Stimulated activated CD4-positive, alpha-beta T cell treated with anti-CD3 and anti-CD28 coated beads, Interleukin-12 subunit alpha, Interleukin-12 subunit beta, amount 100 ng/mL, for 48 hours (primary cell): ENCODE measurements around the gene FOXO6.

Experiments used
- DNase-seq, 3 donors: peaks; one replicate each; pipeline ENCODE4 v3.0.0-alpha.2; 2020; ENCODE audit warnings: low read depth in 2 of 3, low spot score in 1 of 3

The FOXO6 gene

GRCh38 chr1:41350055-41350378 is 11.2 kb upstream of the FOXO6 start:
- DNase-seq, result no peak

DNA sequence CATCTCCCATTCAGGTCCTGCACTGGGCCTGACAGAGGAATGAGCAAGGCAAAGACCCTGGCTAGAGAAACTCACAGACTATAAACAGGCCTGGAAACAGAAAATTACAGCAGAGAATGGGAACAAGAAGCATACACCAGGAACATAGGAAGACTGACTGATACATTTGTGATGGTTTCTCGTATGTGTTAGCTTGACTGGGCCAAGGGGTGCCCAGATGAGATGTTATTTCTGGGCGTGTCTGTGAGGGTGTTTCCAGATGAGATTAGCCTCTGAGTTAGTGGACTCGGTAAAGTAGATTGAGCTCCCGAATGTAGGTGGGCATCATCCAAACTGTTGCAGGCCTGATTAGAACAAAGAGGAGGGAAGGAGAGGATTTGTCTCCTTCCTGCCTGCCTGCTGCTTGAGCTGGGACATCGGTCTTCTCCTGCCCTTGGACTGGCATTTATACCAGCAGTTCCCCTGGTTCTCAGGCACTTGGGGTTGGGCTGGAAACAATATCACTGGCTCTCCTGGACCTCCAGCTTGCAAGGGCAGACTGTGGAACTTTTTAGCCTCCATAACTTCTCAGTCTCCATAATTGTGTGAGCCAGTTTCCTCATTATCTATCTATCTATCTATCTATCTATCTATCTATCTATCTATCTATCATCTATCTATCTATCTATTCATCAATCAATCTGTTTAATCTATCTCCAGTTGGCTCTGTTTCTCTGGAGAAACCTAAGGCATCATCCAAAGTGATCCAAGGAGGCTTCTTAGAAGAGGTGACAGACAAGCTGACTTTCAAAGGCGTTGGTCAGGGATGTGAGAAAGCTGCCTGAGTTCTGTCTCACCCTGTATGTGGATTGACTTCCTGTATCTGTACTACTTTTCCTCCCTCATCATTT is 9.7 kb upstream of the FOXO6 start:
- DNase-seq, result no peak

DNA sequence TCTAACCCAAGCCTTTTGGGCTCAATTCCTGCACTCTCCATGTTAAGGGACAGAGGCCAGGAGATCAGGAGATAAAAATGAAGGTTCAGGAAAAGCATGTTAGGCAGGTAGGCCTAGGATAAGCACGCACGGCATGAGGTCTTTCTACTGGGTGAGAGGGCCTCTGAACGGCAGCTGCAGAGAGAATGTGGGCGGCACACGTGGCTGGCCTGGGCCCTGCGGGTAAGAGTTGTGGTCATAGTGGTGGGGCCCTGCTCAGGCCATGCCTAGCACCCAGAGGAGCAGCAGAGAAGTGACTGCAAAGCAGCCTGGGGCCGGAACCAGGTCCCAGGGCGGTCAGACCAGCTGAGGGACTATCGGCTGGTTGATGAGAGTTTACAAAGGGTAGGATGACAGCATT is 7.5 kb upstream of the FOXO6 start:
- DNase-seq, result no peak

- DNase-seq, result no peak
These were observed 6.3 kb upstream of the FOXO6 start for GRCh38 chr1:41354956-41355355.

DNA sequence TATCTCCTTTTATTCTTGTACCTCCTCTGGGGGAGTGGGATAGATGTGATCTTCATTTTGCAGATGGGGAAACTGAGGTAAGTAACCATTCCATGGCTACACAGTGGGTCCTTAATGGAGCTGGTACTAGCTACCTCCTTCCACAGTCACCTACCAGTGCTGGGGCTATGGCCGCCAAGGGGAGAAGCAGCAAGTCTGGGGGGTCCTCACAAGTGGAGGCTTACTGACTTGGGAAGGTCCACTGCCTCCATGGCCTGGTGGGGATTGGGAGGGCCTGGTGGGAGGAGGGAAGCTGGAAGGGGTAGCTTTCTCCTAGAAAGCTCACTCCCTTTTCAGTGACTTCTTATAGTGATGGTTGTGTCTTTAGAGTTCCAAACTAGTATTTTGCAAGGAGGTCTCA is 5.9 kb upstream of the FOXO6 start:
- DNase-seq, result no peak

GRCh38 chr1:41355761-41356160 is 5.5 kb upstream of the FOXO6 start:
- no peak for DNase-seq

DNA sequence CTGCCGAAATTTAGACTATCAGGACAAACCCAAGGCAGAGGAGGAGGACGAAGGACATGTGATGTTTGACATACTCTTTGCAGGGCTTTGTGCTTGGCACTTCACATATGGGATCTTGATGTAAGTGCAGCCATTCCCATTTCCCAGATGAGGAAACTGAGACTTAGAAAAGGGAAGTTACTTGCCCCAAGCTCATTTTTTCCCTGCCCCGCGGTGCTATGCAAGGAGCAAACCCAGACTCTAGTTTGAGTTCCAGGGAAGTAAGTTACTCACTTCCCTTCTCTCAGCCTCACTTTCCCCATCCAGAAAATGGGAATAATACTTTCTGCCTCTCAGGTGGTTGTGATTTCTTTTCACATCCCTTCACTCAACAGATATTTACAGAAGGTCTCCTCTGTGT is 4.5 kb upstream of the FOXO6 start:
- no peak for DNase-seq

DNA sequence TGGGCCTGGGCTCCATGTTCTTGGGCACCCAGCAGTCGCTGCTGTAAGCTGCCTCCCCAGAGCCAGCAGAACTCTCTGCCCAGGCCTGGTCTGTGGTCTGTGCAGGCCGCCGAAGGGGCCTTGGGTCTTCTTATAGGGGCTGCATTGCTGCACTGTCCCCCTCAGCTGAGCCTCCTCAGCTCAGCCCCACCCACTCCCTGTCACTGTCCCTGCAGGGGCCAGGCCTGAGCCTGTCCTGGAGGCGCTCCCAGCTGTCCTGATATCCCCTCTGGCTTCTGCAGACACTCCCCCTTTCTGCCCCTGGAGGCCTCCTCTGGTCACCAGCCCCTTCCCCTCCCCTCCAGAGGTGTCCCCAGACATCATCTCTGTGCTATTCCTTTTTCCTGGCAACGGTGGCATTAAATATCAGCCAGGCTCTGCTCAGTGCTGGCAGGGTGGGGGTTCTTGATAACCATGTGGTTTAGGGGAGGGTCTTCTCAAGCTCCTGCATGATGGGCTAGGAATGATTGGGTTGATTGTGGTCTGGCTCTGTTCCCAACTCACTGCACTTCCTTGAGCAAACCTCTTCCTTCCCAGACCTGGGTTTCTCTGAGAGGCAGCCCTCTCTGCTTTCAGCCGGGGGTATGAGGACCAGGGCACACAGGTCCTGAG is 3.7 kb upstream of the FOXO6 start:
- DNase-seq, result no peak

DNA sequence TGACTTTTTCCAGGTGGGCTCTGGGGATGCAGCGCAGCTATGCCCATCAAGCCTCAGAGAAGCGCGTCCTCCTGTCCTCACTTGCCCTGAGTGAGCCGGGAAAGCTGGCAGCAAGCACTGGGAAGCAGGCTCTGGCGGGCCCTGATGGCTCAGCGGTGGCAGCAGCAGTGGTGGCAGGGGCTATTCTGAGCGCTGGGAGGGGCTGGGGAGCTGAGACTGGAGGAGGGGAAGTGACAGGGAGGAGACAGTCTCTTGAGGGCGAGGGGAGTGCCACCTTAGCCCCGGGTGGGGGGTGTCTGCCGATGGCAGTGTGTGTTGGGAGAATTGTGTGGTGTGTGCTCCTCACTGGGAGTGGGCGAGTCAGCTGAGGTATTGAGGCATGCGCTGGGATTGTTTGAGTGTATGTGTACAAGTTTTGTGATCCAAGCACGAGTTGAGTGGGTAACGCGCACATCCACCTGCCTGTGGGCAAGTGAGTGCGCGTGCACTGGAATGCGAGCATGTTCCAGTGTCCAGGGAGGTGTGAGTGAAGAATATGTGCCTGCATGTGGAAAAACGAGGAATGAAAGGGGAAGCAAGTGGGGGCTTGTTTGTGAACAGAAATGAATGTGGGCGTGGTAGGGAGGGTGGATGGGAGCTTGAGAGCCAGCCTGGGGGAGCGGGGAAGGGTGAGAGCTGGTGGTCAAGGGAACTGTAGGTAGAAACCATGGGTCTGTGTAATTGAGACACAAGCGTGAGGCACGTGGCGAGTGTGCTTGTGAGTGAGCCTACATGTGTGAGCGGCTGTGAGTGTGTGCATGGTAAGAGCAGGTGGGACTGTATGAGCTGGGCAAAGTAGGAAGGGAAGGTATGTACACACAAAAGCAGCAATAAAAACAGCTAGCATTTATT is 2.9 kb upstream of the FOXO6 start:
- no peak for DNase-seq

- DNase-seq, result no peak
These were observed 1.8 kb upstream of the FOXO6 start for GRCh38 chr1:41359211-41360073.

GRCh38 chr1:41360074-41360785 is 1.0 kb upstream of the FOXO6 start:
- no peak for DNase-seq

DNA sequence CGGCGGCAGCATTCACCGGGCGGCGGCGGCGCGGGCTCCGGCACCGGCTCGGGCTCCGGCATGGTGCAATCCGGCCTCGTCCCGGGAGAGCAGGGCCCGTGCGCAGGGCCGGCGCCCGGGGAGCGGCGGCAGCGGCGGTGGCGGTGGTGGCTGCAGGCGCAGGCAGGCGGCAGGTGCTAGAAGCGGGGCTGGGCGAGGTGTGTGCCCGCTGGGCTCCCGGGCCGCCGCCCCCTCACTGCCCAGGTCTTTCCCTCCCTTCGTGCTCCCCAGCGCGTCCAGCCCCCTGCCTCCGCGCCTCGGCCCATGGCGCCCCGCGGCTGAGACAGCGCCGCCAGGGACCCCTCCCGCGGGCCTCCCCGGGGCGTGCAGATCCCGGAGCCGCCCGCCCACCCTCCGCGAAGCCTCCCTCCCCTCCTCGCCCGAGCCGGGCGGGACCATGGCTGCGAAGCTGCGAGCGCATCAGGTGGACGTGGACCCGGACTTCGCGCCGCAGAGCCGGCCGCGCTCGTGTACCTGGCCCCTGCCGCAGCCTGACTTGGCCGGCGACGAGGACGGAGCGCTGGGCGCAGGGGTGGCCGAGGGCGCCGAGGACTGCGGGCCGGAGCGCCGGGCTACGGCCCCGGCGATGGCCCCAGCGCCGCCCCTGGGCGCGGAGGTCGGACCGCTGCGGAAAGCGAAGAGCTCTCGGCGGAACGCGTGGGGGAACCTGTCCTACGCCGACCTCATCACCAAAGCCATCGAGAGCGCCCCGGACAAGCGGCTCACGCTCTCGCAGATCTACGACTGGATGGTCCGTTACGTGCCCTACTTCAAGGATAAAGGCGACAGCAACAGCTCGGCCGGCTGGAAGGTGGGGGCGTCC is 492 bp downstream of the FOXO6 start:
- no peak for DNase-seq

- DNase-seq, result no peak
These were observed 1.1 kb downstream of the FOXO6 start for GRCh38 chr1:41362357-41362721.

DNA sequence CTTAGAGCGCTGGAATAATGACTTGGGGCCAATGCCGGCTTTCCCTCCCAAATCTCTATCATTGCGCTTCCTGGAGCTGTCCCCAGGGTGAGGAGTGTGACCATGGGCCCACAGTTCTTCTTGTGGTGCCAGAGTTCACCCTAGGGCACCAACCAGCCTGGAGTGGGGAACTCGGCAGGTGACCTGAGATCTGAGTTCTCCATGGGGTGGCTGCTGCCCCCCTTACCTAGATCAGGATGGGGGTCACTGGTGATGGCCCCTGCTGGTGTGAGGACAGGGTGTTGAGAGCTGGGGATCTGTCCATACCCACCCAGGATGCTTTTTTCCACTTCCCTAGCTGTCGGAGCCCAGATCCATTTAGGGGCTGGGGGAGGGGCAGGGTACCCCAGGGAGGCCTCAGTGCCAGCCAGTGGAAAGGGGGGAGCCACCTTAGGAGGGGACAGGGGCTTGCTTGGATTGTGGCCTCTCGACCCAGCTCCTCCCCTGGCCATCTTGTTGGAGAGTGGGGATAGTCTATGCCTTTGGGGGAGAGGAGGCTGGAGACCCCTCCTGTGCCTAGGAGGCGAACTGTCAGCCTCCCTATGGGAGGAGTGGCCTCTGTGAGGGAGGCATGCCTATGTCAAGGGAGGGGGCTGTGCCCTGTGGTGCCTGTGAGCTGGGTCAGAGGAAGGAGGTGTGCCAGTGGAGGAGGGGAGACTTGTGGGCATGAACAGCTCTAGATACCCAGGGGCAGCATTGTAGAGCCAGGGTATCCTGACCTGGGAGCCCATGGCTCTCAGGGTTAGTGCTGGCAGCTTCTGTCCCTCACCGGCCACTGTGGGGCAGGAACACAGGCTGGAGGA is 1.7 kb downstream of the FOXO6 start:
- no peak for DNase-seq

- no peak for DNase-seq
These were observed 2.5 kb downstream of the FOXO6 start for GRCh38 chr1:41363591-41364320.

GRCh38 chr1:41364442-41365319 is 3.4 kb downstream of the FOXO6 start:
- no peak for DNase-seq

- DNase-seq, result no peak
These were observed 4.0 kb downstream of the FOXO6 start for GRCh38 chr1:41365320-41365633.
